ENCODE measurements around the gene EFEMP1.

DNA sequence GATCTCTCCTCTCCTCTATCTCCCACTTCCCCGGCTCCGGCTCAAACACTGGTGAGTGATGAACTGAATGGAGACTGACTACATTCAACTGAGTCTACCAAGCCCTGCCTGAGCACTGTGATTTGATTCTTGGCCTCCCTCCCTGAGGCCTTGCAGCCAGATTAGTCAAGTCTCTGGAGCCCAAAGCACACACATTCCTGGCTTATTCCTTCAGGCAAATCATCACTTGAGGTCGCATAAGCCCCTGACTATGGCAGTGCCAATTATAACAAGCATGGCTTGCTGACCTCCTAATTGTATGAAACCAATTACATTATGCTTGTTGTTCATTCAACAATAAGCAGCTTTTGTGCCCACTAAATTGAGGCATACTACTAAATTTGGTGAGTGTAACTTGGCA lies 34.6 kb downstream of the EFEMP1 start:
- TF ChIP-seq, protein P1, sequence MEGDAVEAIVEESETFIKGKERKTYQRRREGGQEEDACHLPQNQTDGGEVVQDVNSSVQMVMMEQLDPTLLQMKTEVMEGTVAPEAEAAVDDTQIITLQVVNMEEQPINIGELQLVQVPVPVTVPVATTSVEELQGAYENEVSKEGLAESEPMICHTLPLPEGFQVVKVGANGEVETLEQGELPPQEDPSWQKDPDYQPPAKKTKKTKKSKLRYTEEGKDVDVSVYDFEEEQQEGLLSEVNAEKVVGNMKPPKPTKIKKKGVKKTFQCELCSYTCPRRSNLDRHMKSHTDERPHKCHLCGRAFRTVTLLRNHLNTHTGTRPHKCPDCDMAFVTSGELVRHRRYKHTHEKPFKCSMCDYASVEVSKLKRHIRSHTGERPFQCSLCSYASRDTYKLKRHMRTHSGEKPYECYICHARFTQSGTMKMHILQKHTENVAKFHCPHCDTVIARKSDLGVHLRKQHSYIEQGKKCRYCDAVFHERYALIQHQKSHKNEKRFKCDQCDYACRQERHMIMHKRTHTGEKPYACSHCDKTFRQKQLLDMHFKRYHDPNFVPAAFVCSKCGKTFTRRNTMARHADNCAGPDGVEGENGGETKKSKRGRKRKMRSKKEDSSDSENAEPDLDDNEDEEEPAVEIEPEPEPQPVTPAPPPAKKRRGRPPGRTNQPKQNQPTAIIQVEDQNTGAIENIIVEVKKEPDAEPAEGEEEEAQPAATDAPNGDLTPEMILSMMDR (IDR thresholded peaks at IDR 0.05): no peak
- no peak for TF ChIP-seq POLR2A (IDR thresholded peaks at IDR 0.05)
